ENCODE measurements around the gene MAGOH. TPM values are rescaled to one million over a fixed set of nuclear protein-coding genes. Genes with fewer than 3 reads are reported as not detected.

The MAGOH gene
- total and polyA plus RNA-seq, 2 donors (not counting 3 experiments of a cell fraction or from before 2014, with no cell fraction given) = 25.9 to 60.1 TPM

DNA sequence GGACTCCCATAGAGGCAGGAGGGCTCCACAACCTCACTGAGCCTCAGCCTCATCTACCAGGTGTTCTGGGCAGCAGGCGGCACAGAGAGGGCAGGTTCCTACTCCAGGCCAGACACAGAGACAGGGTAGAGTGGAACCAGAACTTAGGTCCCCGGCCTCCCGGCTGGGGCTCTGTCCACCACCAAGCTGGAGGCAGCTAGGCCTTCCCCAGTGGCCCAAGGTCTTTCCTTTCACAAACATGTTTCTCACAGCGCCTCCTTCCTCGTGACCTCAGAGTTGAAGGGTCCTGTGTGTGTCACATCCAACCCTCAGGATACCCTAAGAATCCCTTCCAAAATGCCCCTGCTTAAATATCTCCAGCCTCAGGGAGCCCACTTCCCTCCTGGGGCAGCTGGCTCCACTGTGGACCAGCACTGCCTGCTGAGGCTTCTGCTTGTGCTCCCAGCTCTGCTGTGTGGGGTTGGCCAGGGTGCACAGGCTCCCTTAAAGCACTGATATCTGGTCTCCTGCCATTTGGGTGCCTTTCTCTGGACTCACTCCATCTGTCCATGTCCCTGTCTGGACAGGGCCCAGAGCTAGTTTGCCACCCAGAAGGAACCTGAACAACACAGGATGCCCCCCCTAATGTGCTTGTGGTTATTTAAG is 33.2 kb upstream of the MAGOH start:
- CTCF ChIA-PET = interaction anchor here (6.9 kb wide), 1 partner anchor 121 kb away, joined by 49 read pairs; no protein-coding TSS in a partner anchor
- no peak for FAIRE-seq
- no peak for TF ChIP-seq MYC (IDR thresholded peaks at IDR 0.05; ENCODE audit: low read depth, low read length)
- TF ChIP-seq GATA2 (IDR thresholded peaks at IDR 0.05; ENCODE audit: insufficient read depth, insufficient read length, low read depth, low read length) = no peak
- no peak for TF ChIP-seq MAX (IDR thresholded peaks at IDR 0.05; ENCODE audit: insufficient read depth, insufficient read length)
- TF ChIP-seq POLR2AphosphoS5 (IDR thresholded peaks at IDR 0.05; ENCODE audit: insufficient read depth, low read depth, low read length) = no peak
- no peak for TF ChIP-seq FOS (IDR thresholded peaks at IDR 0.05; ENCODE audit: borderline replicate concordance, insufficient read depth, low read length)
- no peak for TF ChIP-seq POLR2A (IDR thresholded peaks at IDR 0.05; ENCODE audit: low read depth, low read length)
- no peak for TF ChIP-seq JUN (IDR thresholded peaks at IDR 0.05; ENCODE audit: borderline replicate concordance, insufficient read depth, insufficient read length, low read depth)

DNA sequence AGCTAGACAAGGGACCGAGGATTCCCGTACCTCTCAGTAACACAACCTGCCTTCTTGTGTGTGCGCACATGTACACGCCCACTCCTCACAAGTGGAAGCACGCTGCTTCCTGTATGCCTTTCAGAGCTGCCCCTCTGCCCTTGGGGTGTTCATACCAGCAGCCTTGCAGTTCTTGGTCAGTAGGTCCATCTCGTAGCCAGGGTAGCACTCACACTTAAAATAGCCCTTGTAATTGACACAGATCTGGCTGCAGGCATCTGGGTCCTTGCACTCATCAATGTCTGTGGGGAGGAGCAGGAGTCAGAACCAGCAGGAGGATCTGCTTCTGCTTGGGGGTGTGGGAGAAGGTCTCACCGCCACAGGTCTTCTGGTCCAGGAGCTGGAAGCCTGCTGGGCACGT is 32.6 kb upstream of the MAGOH start:
- Histone ChIP-seq H3K4me3 (replicated peaks in 1 of 3; ENCODE audit: insufficient read depth in 1 of 3, low read depth in 1 of 3, low read length in 3 of 3) (no peak overlapping the region), H3K4me2 (ENCODE audit: insufficient read depth, low read length) (no peak overlapping the region), H3K9ac (replicated peaks; ENCODE audit: extremely low read depth, insufficient read depth, low read length) (no peak overlapping the region), H3K79me2 (ENCODE audit: control insufficient read depth, insufficient read depth, low read length) (no peaks in the 10 kb centered on the region), H2AFZ (ENCODE audit: low read depth, low read length) (no peak overlapping the region), H3K9me1 (replicated peaks; ENCODE audit: control insufficient read depth, extremely low read depth, insufficient read depth, low read length) (no peaks in the 10 kb centered on the region), H3K4me1 (ENCODE audit: control insufficient read depth, extremely low read depth, insufficient read depth, low read length) (no peaks in the 10 kb centered on the region), H4K20me1 (replicated peaks; ENCODE audit: control insufficient read depth, extremely low read depth, insufficient read depth, low read length) (no peaks in the 10 kb centered on the region), H3K27me3 (ENCODE audit: control insufficient read depth in 2 of 2, insufficient read depth in 2 of 2, low read length in 2 of 2) (no peaks in the 10 kb centered on the region), H3K36me3 (ENCODE audit: control insufficient read depth in 2 of 2, extremely low read depth in 1 of 2, insufficient read depth in 2 of 2, low read length in 2 of 2) (no peaks in the 10 kb centered on the region), H3K9me3 (replicated peaks; ENCODE audit: control insufficient read depth, insufficient read depth, low read length) (no peaks in the 10 kb centered on the region), H3K27ac (ENCODE audit: insufficient read depth, low read depth, low read length) (no peak overlapping the region)
- no TSS peak for BruUV-seq (replicated peaks)
- POLR2A ChIA-PET = no interaction called here
- FAIRE-seq = no peak
- dilution Hi-C loops (cut with MboI; ENCODE audit: extremely low pct_ligation_motif_present, low sequenced_read_pairs) = no loop called here
- DNase-seq (ENCODE audit: low read depth, low spot score) = no peak
- intact Hi-C loops (cut with micrococcal nuclease) = no loop called here
- CTCF ChIA-PET = interaction anchor here (1.2 to 6.9 kb wide), 2 partner anchors 8 to 122 kb away, joined by 3 to 49 read pairs; no protein-coding TSS in a partner anchor
- TF ChIP-seq MYC (IDR thresholded peaks at IDR 0.05; ENCODE audit: low read depth, low read length) (no peak), FOS (IDR thresholded peaks at IDR 0.05; ENCODE audit: borderline replicate concordance, insufficient read depth, low read length) (no peak), POLR2A (IDR thresholded peaks at IDR 0.05; ENCODE audit: low read depth, low read length) (no peak), CTCF (IDR thresholded peaks at IDR 0.05; ENCODE audit: extremely low read depth in 1 of 2, insufficient read depth in 1 of 2, low read depth in 1 of 2, low read length in 2 of 2) (no peak), EZH2 (IDR thresholded peaks at IDR 0.05; ENCODE audit: borderline replicate concordance, low read depth, low read length, severe bottlenecking) (no peak), POLR2AphosphoS5 (IDR thresholded peaks at IDR 0.05; ENCODE audit: insufficient read depth, low read depth, low read length) (no peak), GATA2 (IDR thresholded peaks at IDR 0.05; ENCODE audit: insufficient read depth, insufficient read length, low read depth, low read length) (no peak), JUN (IDR thresholded peaks at IDR 0.05; ENCODE audit: borderline replicate concordance, insufficient read depth, insufficient read length, low read depth) (no peak), MAX (IDR thresholded peaks at IDR 0.05; ENCODE audit: insufficient read depth, insufficient read length) (no peak)

More for the DNA sequence above, 33.2 kb upstream of the MAGOH start:
- POLR2A ChIA-PET = no interaction called here
- BruUV-seq (replicated peaks) = no TSS peak
- no peak for DNase-seq (ENCODE audit: low read depth, low spot score)
- Histone ChIP-seq H4K20me1 (replicated peaks; ENCODE audit: control insufficient read depth, extremely low read depth, insufficient read depth, low read length) (no peaks in the 10 kb centered on the region), H3K9me3 (replicated peaks; ENCODE audit: control insufficient read depth, insufficient read depth, low read length) (no peaks in the 10 kb centered on the region), H3K4me1 (ENCODE audit: control insufficient read depth, extremely low read depth, insufficient read depth, low read length) (no peaks in the 10 kb centered on the region), H3K4me2 (ENCODE audit: insufficient read depth, low read length) (no peak overlapping the region), H3K36me3 (ENCODE audit: control insufficient read depth in 2 of 2, extremely low read depth in 1 of 2, insufficient read depth in 2 of 2, low read length in 2 of 2) (no peaks in the 10 kb centered on the region), H2AFZ (ENCODE audit: low read depth, low read length) (no peak overlapping the region), H3K9me1 (replicated peaks; ENCODE audit: control insufficient read depth, extremely low read depth, insufficient read depth, low read length) (no peaks in the 10 kb centered on the region), H3K27me3 (ENCODE audit: control insufficient read depth in 2 of 2, insufficient read depth in 2 of 2, low read length in 2 of 2) (no peaks in the 10 kb centered on the region), H3K9ac (replicated peaks; ENCODE audit: extremely low read depth, insufficient read depth, low read length) (no peak overlapping the region), H3K4me3 (replicated peaks in 1 of 3; ENCODE audit: insufficient read depth in 1 of 3, low read depth in 1 of 3, low read length in 3 of 3) (no peak overlapping the region), H3K27ac (ENCODE audit: insufficient read depth, low read depth, low read length) (no peak overlapping the region), H3K79me2 (ENCODE audit: control insufficient read depth, insufficient read depth, low read length) (no peaks in the 10 kb centered on the region)
- intact Hi-C loops (cut with micrococcal nuclease) = no loop called here
- dilution Hi-C loops (cut with MboI; ENCODE audit: extremely low pct_ligation_motif_present, low sequenced_read_pairs) = no loop called here
